Neuron (in vitro differentiated cells): ENCODE data around the gene MRPL21.

ENCODE experiments used
- H2AFZ ChIP-seq: one replicate; pipeline ENCODE4 v1.6.1; 2013; ENCODE audit warnings: low read depth, mild to moderate bottlenecking, inconsistent platforms, low read length, moderate library complexity
- H3K27me3 ChIP-seq: one replicate; pipeline ENCODE4 v1.6.1; 2013; ENCODE audit warnings: low read length; ENCODE audit not compliant: insufficient read depth
- H3K36me3 ChIP-seq: one replicate; pipeline ENCODE4 v1.6.1; 2013; ENCODE audit warnings: low read length; ENCODE audit not compliant: insufficient read depth
- H3K4me1 ChIP-seq: one replicate; pipeline ENCODE4 v1.6.1; 2013; ENCODE audit warnings: low read length; ENCODE audit not compliant: insufficient read depth
- H3K4me3 ChIP-seq: 2 replicates; pipeline ENCODE4 v1.5.1; 2013; ENCODE audit warnings: mild to moderate bottlenecking, low read length, moderate library complexity
- H3K9me3 ChIP-seq: one replicate; pipeline ENCODE4 v1.6.1; 2013; ENCODE audit warnings: low read length

The MRPL21 gene

GRCh38 chr11:68903288-68904247 is at the start of gene MRPL21, which contains the start of gene IGHMBP2:
MRPL21 (minus strand) TSS chr11:68903832; CDS start chr11:68903810, 22 bp downstream.
IGHMBP2 (plus strand) TSS chr11:68903891; CDS start chr11:68903953, 62 bp downstream.
- peak within 1 kb of the TSS; percentile 95 for H3K4me3 ChIP-seq

GRCh38 chr11:68950762-68951161 is 47.1 kb upstream of the MRPL21 start:
- Histone ChIP-seq H3K4me1 (peaks cover 27% of the 10 kb centered on the region), H3K9me3 (no peaks in the 10 kb centered on the region), H3K27me3 (no peaks in the 10 kb centered on the region), H2AFZ (no peak overlapping the region), H3K36me3 (no peaks in the 10 kb centered on the region), H3K4me3 (peak overlapping the region; percentile 18)

More at GRCh38 chr11:68903288-68904247, at the start of gene MRPL21, which contains the start of gene IGHMBP2:
- Histone ChIP-seq H3K36me3 (peaks cover 24% of the 10 kb centered on the region), H2AFZ (peak within 1 kb of the TSS; percentile 70), H3K4me1 (peaks cover 23% of the 10 kb centered on the region), H3K27me3 (no peaks in the 10 kb centered on the region), H3K9me3 (no peaks in the 10 kb centered on the region)

GRCh38 chr11:68950270-68950669 is 46.6 kb upstream of the MRPL21 start:
- Histone ChIP-seq H3K27me3 (no peaks in the 10 kb centered on the region), H3K9me3 (no peaks in the 10 kb centered on the region), H3K4me3 (peak overlapping the region; percentile 18), H2AFZ (no peak overlapping the region), H3K36me3 (no peaks in the 10 kb centered on the region), H3K4me1 (peaks cover 27% of the 10 kb centered on the region)

- Histone ChIP-seq H3K4me1 (peaks cover 27% of the 10 kb centered on the region), H3K27me3 (no peaks in the 10 kb centered on the region), H2AFZ (no peak overlapping the region), H3K36me3 (no peaks in the 10 kb centered on the region), H3K4me3 (no peak overlapping the region), H3K9me3 (no peaks in the 10 kb centered on the region)
Observed at GRCh38 chr11:68948935-68949334, 45.3 kb upstream of the MRPL21 start.

GRCh38 chr11:68948496-68948895 is 44.9 kb upstream of the MRPL21 start:
- no peaks in the 10 kb centered on the region for H3K27me3 ChIP-seq
- H3K4me3 ChIP-seq: no peak overlapping the region
- no peaks in the 10 kb centered on the region for H3K9me3 ChIP-seq
- no peak overlapping the region for H2AFZ ChIP-seq
- H3K36me3 ChIP-seq: no peaks in the 10 kb centered on the region
- peaks cover 27% of the 10 kb centered on the region for H3K4me1 ChIP-seq

- Histone ChIP-seq H3K36me3 (no peaks in the 10 kb centered on the region), H3K4me1 (peaks cover 27% of the 10 kb centered on the region), H3K4me3 (no peak overlapping the region), H3K9me3 (no peaks in the 10 kb centered on the region), H2AFZ (no peak overlapping the region), H3K27me3 (no peaks in the 10 kb centered on the region)
Observed at GRCh38 chr11:68947151-68947550, 43.5 kb upstream of the MRPL21 start.

GRCh38 chr11:68946416-68947090 is 42.9 kb upstream of the MRPL21 start:
- no peak overlapping the region for H2AFZ ChIP-seq
- H3K4me3 ChIP-seq: no peak overlapping the region

GRCh38 chr11:68942751-68943271 is 39.2 kb upstream of the MRPL21 start:
- Histone ChIP-seq H3K27me3 (no peaks in the 10 kb centered on the region), H2AFZ (no peak overlapping the region), H3K36me3 (peaks cover 23% of the 10 kb centered on the region), H3K9me3 (no peaks in the 10 kb centered on the region), H3K4me3 (no peak overlapping the region), H3K4me1 (peaks cover 2% of the 10 kb centered on the region)

More at GRCh38 chr11:68946416-68947090, 42.9 kb upstream of the MRPL21 start:
- Histone ChIP-seq H3K27me3 (no peaks in the 10 kb centered on the region), H3K36me3 (no peaks in the 10 kb centered on the region), H3K9me3 (no peaks in the 10 kb centered on the region), H3K4me1 (peaks cover 26% of the 10 kb centered on the region)

GRCh38 chr11:68942095-68942620 is 38.5 kb upstream of the MRPL21 start:
- Histone ChIP-seq H2AFZ (no peak overlapping the region), H3K9me3 (no peaks in the 10 kb centered on the region), H3K4me3 (no peak overlapping the region), H3K4me1 (no peaks in the 10 kb centered on the region), H3K36me3 (peaks cover 28% of the 10 kb centered on the region), H3K27me3 (no peaks in the 10 kb centered on the region)

- H2AFZ ChIP-seq: no peak overlapping the region
- H3K27me3 ChIP-seq: no peaks in the 10 kb centered on the region
- H3K4me3 ChIP-seq: no peak overlapping the region
- peaks cover 34% of the 10 kb centered on the region for H3K36me3 ChIP-seq
- no peaks in the 10 kb centered on the region for H3K9me3 ChIP-seq
- no peaks in the 10 kb centered on the region for H3K4me1 ChIP-seq
Observed at GRCh38 chr11:68941324-68942094, 37.9 kb upstream of the MRPL21 start.

GRCh38 chr11:68940651-68941323 is 37.2 kb upstream of the MRPL21 start:
- Histone ChIP-seq H3K4me3 (no peak overlapping the region), H3K9me3 (no peaks in the 10 kb centered on the region), H2AFZ (no peak overlapping the region), H3K27me3 (no peaks in the 10 kb centered on the region), H3K4me1 (no peaks in the 10 kb centered on the region), H3K36me3 (peaks cover 41% of the 10 kb centered on the region)
